Stimulated activated CD8-positive, alpha-beta memory T cell treated with anti-CD3 and anti-CD28 coated beads, Interleukin-12 subunit alpha, Interleukin-12 subunit beta, amount 100 ng/mL, for 4 hours (primary cell): Measurements from ENCODE around the gene YIF1A.
"Not testable (repeated sequence)": the region's sequence is repeated elsewhere in the genome, so short reads cannot be mapped to it uniquely, and the experiment has no call there.

Experiments
- DNase-seq: peaks from one replicate; pipeline ENCODE4 v3.0.0-alpha.2; 2020; ENCODE audit warnings: low read depth

Gene YIF1A

DNA sequence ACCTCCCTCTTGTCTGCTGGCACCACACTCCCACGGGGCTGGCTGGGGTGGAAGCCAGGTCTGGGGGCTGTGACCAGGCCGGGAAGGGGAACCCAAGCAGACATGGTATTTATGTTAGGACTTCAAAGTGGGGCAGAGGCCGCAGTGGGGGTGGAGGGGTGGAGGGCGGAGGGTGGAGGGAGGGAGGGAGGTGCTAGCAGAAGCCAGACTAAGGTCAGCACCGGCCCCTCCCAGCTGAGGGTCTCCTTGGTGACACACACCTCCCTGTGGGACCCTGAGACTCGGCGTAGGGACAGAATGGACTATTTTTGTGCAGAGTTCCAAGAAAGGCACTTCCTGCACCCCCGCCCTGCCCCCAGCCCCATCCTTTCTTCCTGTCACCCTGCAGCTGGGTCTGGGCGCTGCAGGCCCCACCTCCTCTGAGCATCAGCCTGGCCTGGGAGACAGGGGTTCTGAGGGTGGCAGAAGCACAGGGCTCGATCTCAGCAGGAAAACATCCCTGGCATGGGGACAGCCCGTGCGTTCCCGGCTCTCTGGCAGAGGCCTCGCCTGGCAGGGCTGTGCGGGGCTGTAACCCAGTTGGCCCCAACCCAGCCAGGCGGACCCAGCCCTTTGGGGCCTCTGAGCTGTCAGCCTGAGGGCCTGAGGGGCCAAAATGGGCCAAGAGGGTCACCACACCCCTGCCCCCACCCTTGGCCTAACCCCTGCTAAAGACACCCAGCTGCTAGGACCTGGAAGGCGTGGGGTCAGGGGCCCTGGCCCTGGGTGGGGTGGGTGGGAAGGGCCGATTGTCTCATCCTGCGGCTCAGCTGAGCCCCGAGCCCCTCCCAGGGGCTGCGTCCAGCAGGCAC is 37.5 kb upstream of the YIF1A start:
- DNase-seq, result no peak

DNA sequence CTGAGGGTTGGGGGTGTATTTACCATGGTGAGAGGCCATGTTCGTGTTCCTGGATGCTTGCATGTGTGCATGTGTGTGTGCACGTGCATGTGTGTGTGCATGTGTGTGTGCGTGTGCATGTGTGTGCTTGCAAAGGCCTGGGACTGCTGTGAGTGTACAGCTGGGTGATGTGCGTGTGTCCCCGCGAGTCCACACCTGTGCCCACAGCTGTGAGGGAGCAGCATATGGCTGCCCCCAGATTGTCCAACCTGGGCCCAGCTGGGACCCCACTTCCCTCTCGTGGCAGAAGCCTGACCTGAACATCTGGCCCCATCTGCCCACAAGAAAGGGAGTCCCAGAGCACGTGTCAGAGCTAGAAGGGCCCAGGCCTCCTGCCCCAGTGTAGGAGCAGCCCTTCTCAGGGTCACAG is 36.3 kb upstream of the YIF1A start:
- DNase-seq, result no peak

DNA sequence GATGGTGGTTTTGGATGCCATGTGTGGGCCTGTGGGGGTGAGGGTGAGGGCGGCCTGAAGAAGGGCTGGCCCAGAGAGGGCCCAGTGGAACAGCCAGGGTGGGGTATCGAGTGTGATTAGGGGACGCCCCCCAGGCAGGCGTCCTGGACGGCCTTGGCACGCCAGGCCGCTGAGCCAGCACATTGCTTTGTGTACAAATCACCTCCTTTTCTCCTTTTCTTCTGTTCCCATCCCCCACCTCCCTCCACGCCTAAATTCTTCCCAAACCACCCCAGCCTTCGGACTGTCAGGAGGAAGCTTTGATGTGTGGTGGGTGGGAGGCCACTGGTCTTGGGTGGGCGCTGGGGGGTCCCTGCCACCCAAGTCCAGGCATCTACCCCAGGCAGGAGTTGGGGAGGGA is 35.7 kb upstream of the YIF1A start:
- DNase-seq, result no peak

DNA sequence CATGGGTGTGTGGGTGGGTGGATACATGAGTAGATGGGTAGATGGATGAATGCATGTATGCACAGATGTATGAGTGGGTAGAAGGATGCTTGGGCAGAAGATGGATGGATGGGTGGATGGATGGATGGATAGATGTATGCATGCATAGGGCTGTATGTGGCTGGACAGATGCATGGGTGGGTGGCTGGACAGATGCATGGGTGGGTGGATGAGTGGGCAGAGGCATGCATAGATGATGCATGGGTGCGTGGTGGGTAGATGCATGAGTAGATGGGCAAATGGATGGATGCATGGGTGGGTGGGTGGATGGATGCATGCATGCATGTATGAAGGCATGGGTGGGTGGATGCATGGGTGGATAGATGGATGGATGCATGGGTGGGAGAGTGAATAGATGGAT is 34.7 kb upstream of the YIF1A start:
- no peak for DNase-seq

DNA sequence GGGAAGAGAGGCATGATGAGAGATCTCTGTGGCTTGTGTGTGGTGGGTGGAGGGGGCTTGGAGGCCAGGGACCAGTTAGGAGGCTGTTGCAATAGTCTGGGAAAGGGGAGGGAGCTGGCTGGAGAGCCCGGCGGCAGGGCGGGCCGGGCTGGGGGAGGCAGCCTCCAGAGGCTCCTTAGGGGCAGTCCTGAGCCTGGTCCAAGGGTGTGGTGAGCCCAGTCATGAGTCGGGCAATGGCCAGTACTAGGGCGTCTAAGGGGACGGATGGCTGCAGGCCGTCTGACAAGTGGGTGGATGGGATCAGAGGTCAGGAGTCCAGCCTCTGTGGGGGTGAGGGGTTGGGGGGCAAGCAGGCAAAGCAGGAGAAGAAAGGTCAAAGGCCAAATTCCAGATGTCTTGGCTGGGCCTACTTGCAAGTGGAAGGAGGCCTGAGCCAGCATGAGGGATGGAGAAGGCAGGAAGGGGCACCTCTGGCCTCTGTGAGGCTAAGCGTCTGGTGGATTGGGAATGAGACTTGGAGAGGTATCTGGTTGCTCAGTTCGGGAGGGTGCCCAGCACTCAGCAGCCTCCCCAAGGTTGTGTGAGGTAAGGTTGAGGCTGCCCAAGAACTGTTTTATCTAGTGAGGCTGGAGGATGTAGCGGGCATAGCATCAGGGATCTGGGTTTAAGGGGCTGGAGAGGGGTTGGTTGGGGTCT is 33.9 kb upstream of the YIF1A start:
- DNase-seq, result no peak

DNA sequence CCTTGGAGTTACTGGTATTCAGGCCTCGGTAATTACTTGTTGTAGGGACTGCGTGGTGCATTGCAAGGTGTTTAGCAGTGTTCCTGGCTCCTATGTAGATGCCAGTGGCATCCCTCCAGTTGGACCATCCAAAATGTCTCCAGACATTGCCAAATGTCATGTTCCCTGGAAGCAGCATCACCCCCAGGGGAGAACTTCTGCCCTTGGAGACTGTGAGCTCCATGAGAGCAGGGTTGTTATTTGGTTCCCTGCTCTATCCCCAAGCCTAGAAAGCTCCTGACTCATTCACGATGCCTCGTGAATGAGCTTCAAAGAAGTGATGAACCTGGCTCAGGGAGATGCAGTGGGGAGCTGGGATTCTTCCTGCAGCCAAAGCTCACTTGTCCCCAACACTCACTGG is 32.7 kb upstream of the YIF1A start:
- no peak for DNase-seq

DNA sequence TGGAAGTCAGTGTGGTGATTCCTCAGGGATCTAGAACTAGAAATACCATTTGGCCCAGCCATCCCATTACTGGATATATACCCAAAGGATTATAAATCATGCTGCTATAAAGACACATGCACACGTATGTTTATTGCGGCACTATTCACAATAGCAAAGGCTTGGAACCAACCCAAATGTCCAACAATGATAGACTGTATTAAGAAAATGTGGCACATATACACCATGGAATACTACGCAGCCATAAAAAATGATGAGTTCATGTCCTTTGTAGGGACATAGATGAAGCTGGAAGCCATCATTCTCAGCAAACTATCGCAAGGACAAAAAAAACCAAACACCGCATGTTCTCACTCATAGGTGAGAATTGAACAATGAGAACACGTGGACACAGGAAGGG is 31.8 kb upstream of the YIF1A start:
- DNase-seq, result not testable (repeated sequence)

DNA sequence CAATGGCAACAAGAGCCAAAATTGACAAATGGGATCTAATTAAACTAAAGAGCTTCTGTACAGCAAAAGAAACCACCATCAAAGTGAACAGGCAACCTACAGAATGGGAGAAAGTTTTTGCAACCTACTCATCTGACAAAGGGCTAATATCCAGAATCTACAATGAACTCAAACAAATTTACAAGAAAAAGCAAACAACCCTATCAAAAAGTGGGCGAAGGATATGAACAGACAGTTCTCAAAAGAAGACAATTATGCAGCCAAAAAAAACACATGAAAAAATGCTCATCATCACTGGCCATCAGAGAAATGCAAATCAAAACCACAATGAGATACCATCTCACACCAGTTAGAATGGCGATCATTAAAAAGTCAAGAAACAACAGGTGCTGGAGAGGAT is 31.3 kb upstream of the YIF1A start:
- DNase-seq, result not testable (repeated sequence)

DNA sequence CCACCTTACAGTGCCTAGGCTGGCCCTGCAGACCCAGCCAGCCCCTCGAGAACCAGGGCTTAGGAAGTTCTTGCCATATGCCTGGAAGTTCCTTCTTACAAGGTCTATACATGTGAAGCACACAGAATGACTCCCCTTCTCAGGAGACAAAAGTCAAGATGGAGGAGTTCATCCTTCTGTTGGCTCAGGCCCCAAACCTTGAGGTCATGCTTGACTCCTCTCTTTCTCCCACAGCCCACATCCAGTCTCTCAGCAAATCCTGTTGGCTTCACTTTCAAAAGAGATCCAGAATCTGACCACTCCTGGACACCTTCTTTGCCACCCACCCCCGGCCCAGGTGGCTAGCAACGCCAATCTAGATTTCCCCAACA is 29.6 kb upstream of the YIF1A start:
- no peak for DNase-seq

DNA sequence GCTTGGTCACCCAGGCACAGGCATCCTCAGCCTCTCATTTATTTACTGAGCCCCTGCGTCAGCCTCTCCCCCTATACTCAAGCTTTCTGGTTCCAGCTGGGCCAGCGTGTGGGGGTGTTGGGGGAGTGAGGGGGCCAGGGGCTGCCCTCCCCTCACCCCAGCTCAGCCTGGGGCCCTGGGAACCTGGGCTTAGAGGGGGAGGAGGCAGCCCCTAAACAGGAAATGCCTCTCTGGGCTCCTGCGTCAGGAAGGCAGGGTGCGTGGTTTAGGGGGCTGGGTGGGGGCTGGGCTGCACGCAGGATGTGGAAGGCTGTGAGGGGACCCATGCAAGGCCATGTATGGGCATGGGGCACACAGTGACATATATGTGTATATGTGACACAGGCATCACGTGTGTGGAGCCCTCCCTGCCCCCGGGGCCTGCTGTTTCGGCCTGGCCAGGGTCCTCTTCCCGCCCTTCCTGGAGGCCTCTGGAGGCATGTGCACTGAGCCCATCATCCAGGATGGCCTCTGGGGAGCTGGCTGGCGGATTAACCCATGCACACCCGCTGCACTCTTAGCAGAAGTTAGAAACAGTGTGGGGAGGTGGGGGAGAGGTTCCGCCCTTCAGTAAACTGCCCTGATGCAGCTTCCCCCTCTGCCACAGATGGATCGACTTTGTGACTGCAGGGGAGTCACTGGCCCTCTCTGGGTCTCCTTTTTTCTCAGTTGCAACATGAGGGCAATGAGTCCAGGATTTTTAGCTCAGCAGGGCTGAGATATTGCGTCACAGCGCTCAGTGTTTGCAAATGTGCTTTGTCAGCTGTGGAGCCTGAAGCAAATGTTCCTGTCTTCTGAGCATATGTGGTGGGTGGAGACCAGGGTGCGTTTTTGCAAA is 29.0 kb upstream of the YIF1A start:
- no peak for DNase-seq

DNA sequence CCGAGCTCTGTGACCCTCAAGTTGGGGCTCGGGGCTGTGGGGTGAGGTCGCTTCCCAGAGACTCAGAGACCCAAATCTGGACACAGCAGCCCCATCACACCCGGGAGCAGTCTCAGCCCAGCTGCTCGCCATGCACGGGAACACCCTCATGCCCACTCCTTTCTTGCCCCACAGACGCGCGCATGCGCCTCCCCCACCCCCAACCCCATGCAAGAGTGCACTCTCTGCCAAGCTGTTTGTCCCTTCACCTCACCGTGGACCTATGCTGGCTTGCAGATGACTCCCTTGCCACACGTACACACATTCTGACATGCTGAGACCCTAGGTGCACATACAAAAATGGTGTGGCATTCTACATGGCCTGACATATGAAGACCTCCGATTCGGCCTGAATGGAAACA is 28.4 kb upstream of the YIF1A start:
- no peak for DNase-seq

DNA sequence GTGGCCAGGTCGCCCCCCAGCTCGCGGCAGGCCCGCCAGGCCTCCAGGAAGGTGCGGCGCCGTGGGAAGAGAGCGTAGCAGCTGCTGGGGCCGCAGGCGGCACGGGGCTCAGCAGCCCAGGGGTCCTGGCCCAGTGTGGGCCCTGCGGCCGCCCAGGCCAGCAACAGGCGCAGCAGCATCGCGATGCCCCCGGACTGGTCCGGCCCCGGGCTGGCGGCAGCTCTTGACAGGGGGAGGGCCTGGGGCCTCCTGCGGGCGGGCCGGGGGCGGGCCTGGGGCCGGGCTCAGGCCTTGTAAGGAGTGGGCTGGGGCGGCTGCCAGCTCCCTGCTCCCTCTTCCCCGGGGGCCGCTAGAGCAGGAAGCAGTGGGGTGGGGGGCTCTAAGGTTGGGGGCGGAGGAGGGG is 27.9 kb upstream of the YIF1A start, which contains the start of gene CD248:
Gene CD248 (minus strand): TSS at position 196 of the 403 bp plus-strand sequence. CDS start 17 bp downstream, at position 179.
- no peak for DNase-seq

DNA sequence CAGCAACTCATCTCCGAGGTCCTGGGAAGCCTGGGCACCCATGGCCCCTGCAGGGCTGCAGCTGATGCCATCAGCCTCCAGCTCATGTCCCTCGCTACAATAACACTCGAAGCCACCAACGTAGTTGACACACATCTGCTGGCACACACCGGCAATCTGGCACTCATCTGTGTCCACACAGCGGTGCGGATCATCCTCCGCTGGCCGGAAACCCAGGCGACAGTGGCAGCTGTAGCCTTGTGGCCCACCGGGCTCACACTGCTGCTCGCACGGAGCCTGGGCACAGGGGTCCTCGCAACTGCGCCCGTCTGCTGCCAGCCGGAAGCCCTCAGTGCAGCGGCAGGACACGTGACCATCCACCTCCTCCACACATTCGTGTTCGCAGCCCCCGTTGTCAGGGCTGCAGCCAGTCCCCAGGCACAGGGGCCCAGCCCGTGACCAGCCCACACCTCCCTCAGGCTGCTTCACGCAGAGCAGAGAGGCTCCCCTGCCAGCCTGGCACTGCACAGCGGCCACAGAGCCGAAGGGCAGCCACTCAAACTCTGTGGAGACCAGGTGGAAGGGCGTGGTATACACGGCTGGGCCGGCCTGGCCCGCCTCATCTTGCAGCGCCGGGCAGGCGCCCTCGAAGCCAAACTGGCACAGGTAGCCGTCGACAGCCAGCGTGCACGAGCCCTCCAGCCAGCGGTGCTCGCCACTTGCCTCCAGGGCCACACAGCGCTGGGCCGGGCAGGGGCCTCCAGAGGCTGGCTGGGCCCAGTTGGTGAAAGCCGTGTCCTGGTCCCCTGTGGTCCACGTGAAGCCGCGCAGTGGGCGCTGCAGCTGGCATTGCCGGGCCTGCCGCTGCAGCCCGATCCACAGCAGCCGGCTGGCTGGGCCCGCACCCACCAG is 27.2 kb upstream of the YIF1A start:
- no peak for DNase-seq

DNA sequence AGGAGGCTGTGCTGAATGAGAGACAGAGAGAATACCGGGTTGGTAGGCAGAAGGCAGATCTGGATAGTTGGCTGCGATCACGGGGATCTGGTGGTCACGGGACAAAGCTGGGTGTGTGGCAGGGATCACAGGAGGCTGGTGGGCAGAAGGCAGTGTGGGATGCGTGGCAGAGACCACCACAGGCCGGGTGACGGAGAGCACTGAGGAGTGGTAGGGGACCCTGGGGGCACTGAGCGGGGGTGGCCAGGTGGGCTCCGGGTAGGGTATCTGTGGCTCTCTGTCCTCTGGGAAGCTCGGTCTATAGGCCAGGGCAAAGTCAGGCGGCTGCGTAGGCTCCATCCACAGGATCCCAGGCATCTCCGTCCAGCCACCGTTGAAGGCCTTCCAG is 26.5 kb upstream of the YIF1A start:
- DNase-seq, result no peak

DNA sequence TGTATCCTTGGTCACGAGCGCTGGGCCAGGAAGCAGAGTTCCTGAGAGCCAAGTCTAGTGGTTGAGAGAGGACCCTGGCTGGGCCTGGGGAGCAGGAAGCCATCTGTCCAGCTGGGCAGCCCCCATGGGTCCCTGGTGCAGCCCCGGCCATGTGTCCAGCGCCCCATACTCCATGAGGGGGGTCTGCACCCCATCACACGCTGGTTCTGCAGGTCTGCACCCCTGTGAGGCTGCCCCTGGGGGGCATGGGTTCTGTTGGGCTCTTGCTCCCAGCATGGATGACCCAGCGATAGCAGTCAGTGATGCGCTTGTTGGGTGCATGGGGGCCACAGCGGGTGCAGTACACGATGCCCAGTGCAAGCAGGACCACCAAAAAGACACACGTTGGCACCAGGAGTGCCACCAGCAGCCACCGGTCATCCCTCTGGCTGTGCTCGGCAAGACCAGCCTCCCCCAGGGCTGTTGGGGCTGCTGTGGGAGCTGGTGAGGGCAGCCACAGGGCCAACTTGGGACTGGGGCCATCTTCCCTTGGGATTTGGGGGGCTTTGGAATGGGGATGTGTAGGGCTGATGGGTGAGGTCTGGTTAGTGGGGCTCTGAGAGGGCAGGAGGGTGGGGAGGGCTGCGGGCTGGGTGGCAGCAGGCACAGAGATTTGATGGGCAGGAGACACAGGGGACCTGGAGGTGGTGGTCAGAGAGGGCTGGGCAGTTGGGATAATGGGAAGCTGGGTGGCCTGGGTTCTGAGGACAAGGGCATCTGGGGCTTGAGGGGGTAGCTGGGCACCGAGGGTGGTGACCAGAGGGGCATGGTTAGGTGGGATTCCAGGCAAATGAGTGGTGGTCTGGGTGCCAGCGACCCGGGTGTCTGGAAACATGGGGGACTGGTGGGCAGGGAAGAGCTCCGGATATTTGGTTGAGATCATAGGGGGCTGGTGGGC is 25.9 kb upstream of the YIF1A start:
- no peak for DNase-seq

DNA sequence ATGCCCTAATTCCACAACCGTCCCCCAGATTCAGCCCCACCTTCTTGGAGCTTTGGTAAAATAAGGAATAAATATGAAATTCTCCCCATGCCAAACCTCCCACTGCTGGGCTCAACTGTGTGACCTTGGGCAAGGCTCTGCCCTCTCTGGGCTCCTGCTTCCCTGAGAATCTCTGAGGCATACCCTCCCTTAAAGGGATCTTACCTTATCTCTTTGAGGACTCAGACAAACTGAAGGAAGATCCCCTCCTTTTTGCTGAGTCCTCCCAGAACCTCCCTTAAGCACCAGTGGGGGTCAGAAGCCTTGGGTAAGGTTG is 25.2 kb upstream of the YIF1A start:
- no peak for DNase-seq

DNA sequence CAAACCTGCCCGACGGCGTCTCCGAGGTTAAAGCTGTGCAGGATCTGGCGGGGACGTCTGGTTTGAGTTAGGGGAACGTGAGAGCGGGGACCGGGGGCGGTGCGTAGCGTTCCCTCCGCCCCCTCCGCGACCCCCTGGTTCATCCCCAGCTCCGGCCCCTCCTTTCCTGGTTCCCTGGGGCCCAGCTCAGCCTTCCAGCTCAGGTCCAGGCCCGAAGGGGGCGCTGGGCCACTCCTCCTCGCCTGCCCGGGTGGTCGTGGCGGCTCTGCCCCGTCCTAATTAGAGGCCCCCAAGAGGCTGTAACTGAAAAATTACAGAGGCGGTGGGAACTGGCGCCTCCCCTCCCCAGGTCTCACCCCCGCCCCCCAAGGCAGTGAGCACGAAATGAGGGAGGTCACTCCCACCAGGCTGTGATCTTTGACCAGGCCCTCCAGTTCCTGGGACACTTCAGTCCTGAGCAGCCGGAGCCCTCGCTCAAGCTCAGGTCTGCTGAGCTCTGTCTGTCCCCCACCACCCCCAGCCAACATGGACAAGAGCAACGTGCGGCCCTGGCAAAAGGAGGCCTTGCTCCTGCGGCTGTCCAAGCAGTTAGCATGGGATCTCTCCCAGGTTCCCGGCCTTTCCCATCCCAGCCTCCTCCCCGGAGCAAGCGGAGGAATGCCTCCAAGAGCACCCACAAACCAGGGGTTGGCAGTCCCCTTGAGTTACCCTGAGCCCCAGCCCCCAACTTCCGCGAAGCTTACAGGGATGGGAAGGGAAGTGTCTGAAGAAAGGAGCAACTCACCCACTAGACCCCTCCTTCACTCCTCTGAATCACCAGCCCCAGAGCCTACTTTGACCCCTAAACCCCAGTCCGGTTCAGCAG is 24.6 kb upstream of the YIF1A start:
- no peak for DNase-seq

DNA sequence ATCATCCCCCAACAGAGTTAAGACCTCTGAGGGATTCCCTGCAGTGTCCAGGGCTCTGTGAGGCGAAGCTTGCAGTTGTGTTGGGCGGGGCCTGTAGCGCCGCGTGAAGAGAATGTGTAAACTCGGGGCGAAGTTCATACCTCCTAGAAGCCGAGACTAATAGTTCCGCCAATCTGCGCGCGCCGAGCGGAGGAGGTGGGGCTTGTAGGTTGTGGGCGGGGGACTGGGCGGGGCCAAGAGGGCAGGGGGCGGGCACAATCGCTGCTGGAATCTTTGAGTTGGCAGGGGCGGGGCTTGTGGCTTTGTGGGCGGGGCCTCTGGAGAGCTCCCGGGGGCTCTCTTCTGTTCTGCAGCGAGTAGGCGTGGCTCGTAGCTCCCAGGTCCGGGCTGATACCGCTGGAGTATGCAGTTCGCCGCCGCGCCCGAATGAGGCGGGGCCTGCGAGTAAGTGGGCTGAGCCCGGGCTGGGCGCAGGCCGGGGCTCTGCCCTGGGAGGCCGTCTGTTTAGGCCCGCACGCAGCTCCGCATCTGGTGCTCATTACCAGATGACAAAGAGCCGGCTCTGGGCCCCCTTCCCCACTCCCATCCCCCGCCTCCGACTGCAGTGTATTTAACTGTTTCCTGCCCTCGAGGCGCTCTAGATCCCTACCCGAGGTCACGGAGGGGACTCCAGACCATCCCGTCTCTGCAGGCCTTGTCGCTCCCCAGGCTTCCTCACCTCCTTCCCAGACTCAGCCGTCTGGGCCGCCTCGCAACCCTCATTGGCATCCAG is 23.8 kb upstream of the YIF1A start:
- DNase-seq, result peak; percentile 91
